Activated CD4-positive, alpha-beta T cell treated with anti-CD3 and anti-CD28 coated beads for 24 hours (primary cell): ENCODE data around the gene POMT1.
A peak's percentile ranks its signal among the peaks of the same experiment; 100 is the strongest.
"Not testable (repeated sequence)": the region's sequence is repeated elsewhere in the genome, so short reads cannot be mapped to it uniquely, and the experiment has no call there.

Source experiments
- DNase-seq, 2 donors: peaks; one replicate each; pipeline ENCODE4 v3.0.0-alpha.2; 2020; ENCODE audit warnings: low read depth in 2 of 2

POMT1 gene, protein sequence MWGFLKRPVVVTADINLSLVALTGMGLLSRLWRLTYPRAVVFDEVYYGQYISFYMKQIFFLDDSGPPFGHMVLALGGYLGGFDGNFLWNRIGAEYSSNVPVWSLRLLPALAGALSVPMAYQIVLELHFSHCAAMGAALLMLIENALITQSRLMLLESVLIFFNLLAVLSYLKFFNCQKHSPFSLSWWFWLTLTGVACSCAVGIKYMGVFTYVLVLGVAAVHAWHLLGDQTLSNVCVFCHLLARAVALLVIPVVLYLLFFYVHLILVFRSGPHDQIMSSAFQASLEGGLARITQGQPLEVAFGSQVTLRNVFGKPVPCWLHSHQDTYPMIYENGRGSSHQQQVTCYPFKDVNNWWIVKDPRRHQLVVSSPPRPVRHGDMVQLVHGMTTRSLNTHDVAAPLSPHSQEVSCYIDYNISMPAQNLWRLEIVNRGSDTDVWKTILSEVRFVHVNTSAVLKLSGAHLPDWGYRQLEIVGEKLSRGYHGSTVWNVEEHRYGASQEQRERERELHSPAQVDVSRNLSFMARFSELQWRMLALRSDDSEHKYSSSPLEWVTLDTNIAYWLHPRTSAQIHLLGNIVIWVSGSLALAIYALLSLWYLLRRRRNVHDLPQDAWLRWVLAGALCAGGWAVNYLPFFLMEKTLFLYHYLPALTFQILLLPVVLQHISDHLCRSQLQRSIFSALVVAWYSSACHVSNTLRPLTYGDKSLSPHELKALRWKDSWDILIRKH

DNA sequence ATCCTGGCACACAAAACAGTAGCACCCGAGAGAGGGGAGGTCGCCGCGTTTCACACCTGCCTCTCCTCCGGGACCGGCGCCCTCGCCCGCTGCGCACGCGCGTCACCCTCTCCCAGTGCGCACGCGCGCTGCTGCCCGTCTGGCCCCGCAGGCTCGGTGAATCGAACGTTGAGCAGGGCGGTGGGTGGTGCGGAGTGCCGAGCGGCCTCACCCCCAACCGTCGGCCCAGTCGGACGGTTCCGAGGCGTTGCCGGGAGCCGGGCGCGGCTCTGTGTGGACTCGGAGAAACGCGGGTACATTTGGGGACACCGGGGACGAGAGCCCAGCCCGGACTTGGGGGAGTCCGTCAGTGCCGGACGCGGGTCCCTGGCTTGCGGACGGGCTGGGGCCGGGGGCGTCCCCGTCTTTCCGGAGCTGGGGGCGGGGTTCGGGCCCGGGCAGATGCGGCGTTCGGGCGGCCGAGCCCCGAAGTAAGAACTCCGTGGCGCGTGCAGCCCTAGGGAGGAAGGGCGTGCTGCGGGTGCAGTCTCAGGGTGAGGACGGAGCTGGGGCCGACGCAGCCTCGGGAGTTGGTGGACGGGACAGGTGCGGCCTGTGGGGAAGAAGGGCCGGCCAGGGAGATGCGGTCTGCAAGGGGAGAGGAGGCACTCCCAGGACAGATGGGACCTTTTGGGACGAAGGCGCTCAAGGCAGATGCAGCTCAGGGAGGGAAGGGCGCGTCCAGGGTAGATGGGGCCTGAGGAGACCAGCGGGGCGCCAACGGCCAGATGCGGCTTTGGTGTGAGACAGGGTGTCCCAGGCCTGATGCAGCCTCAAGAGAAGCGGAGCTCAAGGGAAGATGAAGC lies at the start of gene POMT1:
TSS of gene POMT1 (plus strand) at position 138 of the 845 bp plus-strand sequence. CDS start 1,301 bp downstream, outside the sequence.
- peak; percentile 78 to 79 for DNase-seq

DNA sequence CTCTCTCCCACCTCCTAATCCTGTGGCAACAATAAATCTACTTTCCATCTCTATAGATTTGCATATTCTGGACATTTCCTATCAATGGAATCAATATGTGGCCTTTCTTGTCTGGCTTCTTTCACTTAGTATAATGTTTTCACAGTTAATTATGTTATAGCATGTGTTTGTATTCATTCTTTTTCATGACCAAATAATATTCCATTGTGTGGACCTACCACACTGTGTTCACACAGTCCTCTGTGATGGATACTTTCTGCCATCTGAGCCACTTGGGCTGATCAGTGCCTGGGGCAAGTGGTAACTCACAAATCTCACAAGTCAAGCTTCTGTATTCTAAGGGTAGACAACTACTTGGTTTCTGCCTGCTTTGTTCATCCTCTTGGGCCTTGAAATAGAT lies 48.7 kb upstream of the POMT1 start:
- no peak for DNase-seq

DNA sequence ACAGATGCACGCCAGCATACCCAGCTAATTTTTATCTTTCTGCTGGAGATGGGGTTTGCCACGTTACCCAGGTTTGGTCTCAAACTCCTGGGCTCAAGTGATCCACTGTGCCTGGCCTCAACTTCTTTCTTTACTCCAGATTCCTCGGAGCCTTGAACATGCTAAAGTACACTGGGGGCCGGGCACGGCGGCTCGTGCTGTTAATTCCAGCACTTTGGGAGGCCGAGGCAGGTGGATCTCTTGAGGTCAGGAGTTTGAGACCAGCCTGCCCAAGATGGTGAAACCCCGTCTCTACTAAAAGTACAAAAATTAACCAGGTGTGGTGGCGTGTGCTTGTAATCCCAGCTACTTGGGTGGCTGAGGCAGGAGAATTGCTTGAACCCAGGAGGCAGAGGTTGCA lies 47.1 kb upstream of the POMT1 start:
- DNase-seq = not testable (repeated sequence)

DNA sequence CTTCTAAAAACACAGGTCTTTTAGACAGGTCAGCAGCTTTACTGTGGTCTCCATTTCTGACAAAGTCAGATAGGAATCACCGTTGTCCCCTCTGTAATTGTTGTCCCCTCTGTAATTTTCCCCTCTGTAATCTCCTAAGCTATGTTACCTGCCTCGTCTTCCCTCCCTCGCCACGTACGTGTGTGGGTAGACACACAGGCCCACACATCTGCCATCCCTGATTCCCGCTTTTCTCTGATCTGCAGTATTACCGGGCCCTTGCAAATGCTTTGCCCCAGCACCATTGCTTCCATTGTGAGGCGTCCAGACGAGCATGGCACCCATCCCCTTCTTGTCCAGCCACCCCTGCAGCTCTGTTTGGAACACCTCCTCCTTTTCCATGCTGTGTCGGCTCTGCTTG lies 45.0 kb upstream of the POMT1 start:
- no peak for DNase-seq

DNA sequence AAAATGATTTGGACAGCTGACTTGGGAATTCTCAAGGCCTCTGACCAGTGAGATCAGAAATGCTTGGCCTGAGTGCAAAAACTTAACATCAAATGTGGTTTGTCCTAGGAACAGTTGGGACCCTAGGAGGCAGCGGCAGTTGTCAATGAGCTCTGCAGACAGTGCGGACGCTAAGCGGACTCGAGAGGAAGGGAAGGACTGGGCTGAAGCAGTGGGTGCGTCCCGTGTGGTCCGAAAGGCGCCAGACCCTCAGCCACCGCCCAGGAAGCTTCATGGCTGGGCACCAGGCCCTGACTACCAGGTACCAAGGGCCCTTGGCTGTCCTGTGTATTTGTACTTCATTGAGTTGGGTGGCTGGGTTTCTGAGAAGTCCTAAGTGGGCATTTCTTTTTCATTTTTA lies 43.7 kb upstream of the POMT1 start:
- no peak for DNase-seq

DNA sequence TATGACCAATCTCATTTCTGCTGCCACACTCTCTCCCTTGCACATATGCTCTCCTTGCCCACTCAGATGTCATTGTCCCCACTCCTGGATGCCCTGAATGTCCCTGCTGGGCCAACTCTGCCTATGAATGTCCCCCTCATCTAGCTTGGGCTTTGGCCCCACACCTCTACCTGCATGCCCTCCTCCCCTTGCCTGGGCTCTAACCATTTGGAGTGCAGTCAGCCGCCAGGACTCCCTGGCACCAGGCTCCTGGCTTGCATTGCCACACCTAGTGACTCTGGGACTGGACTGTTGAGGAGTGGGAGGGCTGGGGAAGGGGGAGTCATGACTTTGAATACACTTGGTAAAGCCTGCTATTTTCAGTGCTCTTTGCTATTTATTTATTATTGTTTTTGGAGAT lies 41.6 kb upstream of the POMT1 start:
- DNase-seq = no peak

DNA sequence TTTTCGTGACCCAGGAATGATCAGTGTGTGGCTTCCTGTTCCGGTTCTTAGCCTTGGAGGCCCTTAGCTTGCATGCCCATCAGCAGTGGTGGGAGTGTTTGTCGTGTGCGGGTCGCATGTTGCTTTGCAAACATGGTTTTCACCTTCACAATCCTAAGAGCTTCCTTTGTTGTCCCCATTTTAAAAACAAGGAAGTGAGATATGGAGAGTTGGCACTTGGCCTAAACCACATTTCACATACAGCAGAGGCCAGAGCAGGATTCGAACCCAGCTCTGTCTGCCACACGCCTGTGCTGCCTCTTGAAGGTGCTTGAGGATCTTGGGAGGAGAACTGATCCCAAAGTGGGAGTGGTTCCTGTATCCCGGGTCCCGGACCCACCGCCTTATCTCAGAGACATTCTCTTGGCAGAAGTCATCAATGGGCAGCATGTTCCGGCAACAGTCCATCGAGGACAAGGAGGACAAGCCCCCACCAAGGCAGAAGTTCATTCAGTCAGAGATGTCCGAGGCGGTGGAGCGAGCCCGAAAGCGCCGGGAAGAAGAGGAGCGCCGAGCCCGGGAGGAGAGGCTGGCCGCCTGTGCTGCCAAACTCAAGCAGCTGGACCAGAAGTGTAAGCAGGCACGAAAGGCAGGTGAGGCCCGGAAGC lies 38.2 kb upstream of the POMT1 start:
- DNase-seq = no peak

DNA sequence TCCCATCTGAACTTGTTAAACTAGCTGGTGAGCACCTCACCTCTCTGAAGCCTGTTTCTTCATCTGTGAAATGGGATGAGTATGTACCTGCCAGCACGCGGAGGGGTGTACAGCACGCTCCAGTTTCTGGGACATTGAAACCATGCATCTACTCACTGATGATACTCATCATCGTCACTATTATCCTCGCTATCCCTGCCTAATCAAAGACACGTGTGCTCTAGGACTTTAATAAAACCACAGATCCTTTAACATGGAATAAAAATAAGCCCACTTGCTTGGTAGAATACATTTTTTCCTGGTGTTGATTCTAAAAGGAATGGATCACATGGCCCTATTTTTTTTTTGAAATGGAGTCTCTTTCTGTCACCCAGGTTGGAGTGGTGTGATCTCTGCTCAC lies 37.3 kb upstream of the POMT1 start:
- DNase-seq = no peak

DNA sequence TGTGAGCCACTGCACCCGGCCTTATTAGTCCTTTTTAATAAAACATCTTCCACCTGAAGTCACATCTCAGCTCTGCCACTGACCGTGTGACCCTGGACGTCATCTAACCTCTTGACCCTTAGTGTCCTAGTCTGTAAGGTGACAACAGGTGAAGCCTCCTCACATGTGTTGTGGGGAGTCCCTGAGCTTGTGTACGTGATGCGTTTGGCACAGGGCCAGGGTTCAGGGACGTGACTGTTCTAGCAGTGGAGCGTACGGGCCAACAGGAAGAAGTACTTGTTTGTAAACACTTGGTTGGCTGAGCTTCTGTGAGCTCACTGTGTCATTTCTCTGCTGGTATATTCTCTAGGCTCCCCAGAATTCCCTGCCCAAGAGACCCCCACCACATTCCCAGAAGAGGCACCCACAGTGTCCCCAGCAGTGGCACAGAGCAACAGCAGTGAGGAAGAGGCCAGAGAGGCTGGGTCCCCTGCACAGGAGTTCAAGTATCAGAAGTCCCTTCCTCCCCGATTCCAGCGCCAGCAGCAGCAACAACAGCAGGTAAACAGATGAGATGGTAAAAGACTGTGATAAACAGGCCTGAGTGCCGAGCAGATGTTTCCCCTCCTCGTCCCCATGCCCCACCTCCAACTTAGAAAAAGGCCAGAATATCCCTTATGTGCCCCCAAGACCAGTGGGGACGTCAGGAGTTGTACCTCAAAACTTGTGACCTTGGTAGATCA lies 35.3 kb upstream of the POMT1 start:
- no peak for DNase-seq

DNA sequence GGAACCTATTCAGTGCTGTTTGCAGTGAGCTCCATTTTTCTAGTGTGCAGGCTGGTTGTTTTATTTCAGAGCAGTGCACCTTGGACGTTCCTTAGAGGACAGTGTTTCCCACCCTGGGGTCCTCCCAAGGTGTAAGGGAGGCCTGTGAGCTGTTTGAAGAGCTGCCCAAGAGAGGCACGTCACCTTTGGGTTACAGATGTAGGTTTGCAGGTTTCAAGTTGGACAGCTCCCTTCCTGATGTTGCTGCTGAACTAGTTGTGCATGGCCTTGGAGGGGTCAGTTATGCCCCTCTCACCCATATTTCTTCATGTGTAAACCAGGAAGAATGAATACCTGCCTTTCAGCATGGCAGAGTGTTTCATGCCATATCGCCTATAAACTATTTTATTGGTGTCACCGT lies 34.7 kb upstream of the POMT1 start:
- no peak for DNase-seq

DNA sequence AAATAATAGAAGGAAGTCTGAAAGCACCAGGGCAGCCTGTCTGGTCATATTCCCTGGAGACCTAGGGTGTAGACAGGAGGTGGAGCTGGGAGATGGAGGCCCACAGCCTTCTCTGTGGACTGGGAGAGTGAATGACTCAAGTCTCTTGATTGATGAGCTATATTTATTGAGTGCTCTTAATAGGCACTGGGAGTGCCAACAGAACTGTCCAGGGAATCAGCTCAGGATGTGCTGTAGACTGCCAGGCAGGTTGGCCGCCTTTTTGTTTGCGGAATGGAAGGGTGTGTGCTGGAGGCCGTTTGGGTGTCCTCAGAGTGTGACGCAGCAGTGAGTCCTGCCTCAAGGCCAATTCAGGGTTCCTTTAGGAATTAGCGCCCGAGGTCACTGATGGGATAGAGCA lies 33.4 kb upstream of the POMT1 start:
- DNase-seq = no peak

DNA sequence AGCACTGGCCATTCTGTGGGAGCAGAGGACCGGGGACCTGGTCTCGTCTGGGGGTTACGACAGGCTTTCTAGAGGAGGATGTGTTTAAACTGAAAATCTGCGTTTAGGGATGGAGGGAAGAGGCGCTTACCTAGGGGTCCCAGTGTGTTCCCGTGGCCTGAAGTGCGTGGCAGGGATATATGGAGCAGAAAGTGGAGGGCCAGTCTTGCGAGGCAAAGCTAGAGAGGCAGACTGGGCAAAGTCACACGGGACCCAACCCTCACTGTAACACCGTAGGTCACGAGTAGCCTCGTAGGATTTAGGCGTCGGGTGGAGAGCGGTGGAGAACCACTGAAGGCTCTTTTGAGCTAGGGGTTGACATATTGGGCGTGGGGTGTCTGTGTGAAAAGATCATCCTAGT lies 32.8 kb upstream of the POMT1 start:
- DNase-seq = no peak

DNA sequence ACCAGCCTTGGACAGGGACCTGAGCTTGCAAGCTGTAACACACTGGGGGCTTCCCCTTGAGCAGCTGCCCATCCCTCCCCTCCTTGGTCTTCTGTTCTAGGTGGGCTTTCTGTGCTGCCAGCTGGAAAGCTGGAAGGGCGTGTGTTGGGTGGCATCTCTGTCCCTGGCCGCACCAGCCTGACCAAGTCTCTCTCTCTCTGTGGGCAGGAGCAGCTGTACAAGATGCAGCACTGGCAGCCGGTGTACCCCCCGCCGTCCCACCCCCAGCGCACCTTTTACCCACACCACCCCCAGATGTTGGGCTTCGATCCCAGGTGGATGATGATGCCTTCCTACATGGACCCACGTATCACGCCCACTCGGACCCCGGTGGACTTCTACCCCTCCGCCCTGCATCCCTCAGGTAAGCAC lies 32.1 kb upstream of the POMT1 start:
- DNase-seq = no peak

DNA sequence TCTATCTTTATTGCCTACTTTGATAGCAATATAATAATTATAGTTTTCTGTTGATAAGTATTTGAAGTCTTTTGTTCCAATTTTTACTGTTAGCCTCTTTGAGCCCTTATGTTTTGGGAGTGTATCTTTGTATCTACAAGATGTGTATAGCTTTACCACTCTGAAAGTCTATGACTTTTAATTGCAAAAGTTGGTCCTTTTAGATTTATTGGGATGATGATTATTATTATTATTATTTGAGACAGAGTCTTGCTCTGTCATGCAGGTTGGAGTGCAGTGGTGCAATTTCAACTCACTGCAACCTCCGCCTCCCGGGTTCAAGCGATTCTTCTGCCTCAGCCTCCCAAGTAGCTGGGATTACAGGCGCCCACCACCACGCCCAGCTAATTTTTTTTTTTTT lies 30.6 kb upstream of the POMT1 start:
- not testable (repeated sequence) for DNase-seq

DNA sequence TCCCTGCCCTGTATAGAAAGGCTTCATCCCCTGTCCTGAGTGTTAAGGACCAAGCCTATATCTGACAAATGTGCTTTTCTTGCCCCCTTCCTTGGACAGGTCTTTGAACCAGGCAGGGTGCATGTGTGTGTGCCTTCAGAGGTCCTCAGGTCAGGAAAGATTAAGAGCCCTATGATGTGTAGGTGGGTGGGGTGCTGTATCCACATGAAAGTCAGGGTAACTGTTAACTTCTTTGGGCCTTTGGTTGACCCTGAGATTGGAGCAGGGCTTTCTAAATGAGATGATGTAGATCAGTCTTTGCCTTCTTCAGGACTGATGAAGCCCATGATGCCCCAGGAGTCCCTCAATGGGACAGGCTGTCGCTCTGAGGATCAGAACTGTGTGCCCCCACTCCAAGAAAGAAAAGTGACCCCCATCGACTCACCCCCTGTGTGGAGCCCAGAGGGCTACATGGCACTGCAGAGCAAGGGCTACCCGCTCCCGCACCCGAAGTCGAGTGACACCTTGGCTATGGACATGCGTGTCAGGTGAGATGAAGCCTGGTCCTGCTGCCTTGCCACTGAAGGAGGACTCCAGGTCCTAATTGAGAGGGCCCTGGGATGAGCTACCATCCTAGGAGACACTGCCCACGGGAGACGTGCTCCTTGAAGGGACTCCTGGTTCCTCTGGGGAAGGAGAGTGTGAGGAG lies 29.4 kb upstream of the POMT1 start:
- DNase-seq = no peak

DNA sequence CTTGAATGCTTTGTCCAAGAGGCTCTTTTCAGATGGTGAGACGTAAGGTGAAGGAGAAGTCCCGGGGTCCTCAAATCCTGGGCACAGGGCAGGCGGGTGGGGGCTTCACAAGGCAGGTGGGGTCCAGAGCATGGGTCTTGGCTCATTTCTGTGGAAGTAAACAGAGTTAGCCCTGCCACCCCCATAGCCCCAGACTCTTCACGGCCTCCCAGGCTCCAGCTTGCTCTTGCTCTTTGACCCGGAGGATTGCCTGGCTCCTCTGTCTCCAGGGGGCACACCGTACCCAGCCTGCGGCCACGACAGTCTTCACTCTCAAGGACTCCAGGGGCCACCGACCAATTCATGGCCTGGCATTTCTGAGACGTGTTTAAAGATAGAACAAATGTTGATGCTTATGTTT lies 28.8 kb upstream of the POMT1 start:
- no peak for DNase-seq

DNA sequence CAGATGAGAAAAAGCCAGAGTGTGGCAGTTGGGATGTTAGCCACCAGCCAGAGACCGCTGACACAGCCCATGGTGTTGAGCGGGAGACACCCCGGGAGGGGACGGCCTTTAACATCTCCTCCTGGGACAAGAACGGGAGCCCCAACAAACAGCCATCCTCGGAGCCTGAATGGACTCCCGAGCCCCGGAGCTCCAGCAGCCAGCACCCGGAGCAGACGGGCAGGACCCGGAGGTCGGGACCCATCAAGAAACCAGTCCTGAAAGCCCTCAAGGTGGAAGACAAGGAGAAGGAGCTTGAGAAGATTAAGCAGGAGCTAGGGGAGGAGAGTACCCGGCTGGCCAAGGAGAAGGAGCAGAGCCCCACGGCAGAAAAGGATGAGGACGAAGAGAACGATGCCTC lies 28.0 kb upstream of the POMT1 start:
- no peak for DNase-seq

DNA sequence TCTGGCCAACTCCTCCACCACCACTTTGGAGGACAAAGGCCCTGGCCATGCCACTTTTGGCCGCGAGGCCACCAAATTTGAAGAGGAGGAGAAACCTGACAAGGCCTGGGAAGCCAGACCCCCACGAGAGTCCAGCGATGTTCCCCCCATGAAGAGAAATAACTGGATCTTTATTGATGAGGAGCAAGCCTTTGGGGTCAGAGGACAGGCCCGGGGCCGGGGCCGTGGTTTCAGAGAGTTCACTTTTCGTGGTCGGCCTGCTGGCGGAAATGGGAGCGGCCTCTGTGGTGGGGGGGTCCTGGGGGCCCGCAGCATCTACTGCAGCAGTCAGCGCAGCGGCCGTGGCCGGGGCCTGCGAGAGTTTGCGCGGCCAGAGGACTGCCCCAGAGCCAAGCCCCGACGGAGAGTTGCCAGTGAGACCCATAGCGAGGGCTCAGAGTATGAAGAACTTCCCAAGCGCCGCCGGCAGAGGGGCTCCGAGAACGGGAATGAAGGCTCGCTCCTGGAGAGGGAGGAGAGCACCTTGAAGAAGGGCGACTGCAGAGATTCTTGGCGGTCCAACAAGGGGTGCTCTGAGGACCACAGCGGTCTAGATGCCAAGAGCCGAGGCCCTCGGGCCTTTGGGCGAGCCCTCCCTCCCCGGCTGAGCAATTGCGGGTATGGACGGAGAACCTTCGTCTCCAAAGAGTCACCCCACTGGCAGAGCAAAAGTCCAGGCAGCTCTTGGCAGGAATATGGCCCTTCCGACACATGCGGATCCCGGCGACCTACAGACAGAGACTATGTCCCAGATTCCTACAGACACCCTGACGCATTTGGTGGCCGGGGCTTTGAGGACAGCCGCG lies 27.4 kb upstream of the POMT1 start:
- DNase-seq = no peak

DNA sequence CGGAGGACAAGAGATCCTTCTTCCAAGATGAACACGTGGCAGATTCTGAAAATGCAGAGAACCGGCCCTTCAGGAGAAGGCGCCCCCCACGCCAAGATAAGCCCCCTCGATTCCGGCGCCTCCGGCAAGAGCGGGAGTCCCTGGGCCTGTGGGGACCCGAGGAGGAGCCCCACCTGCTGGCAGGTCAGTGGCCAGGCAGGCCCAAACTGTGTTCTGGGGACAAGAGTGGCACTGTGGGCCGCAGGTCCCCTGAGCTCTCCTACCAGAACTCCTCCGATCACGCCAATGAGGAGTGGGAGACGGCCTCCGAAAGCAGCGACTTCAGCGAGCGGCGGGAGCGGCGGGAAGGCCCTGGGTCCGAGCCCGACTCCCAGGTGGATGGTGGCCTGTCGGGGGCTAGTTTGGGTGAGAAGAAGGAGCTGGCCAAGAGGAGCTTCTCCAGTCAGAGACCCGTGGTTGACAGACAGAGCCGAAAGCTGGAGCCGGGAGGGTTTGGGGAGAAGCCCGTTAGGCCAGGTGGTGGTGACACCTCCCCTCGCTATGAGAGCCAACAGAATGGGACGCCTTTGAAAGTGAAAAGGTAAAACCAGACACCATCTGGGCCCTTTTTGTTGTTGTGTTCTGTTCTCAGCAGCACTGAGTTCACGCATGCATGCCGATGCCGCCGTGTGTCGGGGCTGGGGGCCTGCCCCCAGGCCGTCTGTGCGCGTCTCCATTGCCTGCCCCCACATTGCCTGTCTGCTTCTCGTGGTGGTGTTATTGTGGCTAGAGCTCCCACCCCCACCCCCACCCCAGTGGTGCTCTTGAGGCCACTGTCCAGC lies 26.6 kb upstream of the POMT1 start:
- no peak for DNase-seq
